Measurements from ENCODE around the gene B3GNT7. TPM values are rescaled to one million over a fixed set of nuclear protein-coding genes. Genes with fewer than 3 reads are reported as not detected.
A peak's percentile ranks its signal among the peaks of the same experiment; 100 is the strongest.

Gene B3GNT7
- total and polyA plus RNA-seq, 2 of the 4 experiments (the other 2 are of a cell fraction), result under 0.01 to 0.03 TPM

GRCh38 chr2:231425291-231425810 lies 29.8 kb downstream of the B3GNT7 start:
- Histone ChIP-seq H3K36me3 (ENCODE audit: control insufficient read depth, insufficient read depth, low read length) (no peaks in the 10 kb centered on the region), H3K4me3 (ENCODE audit: insufficient read depth, low read depth, low read length) (no peak overlapping the region), H3K4me1 (ENCODE audit: control insufficient read depth, insufficient read depth, low read length) (no peaks in the 10 kb centered on the region), H3K56ac (ENCODE audit: extremely low read depth, insufficient read depth, low read length) (no peak overlapping the region), H4K8ac (ENCODE audit: low read depth in 2 of 2, low read length in 2 of 2) (no peak overlapping the region), H2BK120ac (ENCODE audit: low read depth, low read length) (no peak overlapping the region), H3K9me1 (ENCODE audit: insufficient read depth, low read length) (no peaks in the 10 kb centered on the region; the same call in 1 of the 2 replicates), H2AFZ (replicated peaks; ENCODE audit: low read length, poor library complexity) (peak overlapping the region; percentile 43), H3K18ac (ENCODE audit: low read depth, low read length) (no peak overlapping the region), H3K4ac (ENCODE audit: low read depth, low read length) (no peak overlapping the region), H2AK9ac (replicated peaks; ENCODE audit: low read depth, low read length, poor library complexity) (no peak overlapping the region), H3K23ac (ENCODE audit: low read depth, low read length) (no peak overlapping the region), H3K14ac (replicated peaks; ENCODE audit: low read depth, low read length) (no peak overlapping the region), H3K9ac (ENCODE audit: low read depth, low read length) (no peak overlapping the region), H3K27ac (ENCODE audit: insufficient read depth, low read length) (no peak overlapping the region), H3K9me3 (ENCODE audit: control insufficient read depth, insufficient read depth, low read length) (no peaks in the 10 kb centered on the region), H4K91ac (ENCODE audit: insufficient read depth, low read depth, low read length) (no peak overlapping the region), H3K27me3 (ENCODE audit: control insufficient read depth, insufficient read depth, low read length) (peaks cover 7% of the 10 kb centered on the region), H3K4me2 (ENCODE audit: low read depth, low read length) (no peak overlapping the region), H2BK15ac (ENCODE audit: low read depth, low read length) (no peak overlapping the region), H3K79me1 (ENCODE audit: low read depth in 1 of 2, low read length in 2 of 2) (no peaks in the 10 kb centered on the region), H4K5ac (ENCODE audit: low read depth, low read length) (no peak overlapping the region), H2AK5ac (ENCODE audit: low read depth, low read length) (no peak overlapping the region), H2BK5ac (ENCODE audit: low read depth, low read length, poor library complexity, severe bottlenecking) (no peak overlapping the region), H2BK20ac (ENCODE audit: low read depth, low read length) (no peak overlapping the region), H4K20me1 (ENCODE audit: insufficient read depth, low read length) (no peaks in the 10 kb centered on the region)
- ChIA-PET POLR2A (ENCODE audit: unreplicated experiment) (no interaction called here), CTCF (no interaction called here)
- no TSS peak for BruUV-seq (replicated peaks)
- dilution Hi-C loops (cut with HindIII; ENCODE audit: low sequenced_read_pairs, unreplicated experiment), result no loop called here
- TF ChIP-seq MXI1 (IDR thresholded peaks at IDR 0.05; ENCODE audit: borderline replicate concordance, low read depth, low read length), result no peak
- no peak for TF ChIP-seq CEBPB (IDR thresholded peaks at IDR 0.05; ENCODE audit: low read depth, low read length)
- TF ChIP-seq CTCF (conservative IDR thresholded peaks at IDR 0.05; ENCODE audit: low read depth, low read length), result no peak
- no peak for TF ChIP-seq BHLHE40 (IDR thresholded peaks at IDR 0.05; ENCODE audit: low read depth, low read length)
- no peak for TF ChIP-seq MAZ (IDR thresholded peaks at IDR 0.05; ENCODE audit: borderline replicate concordance, low read depth, low read length)
- TF ChIP-seq RAD21 (IDR thresholded peaks at IDR 0.05; ENCODE audit: low read length), result no peak
- no peak for TF ChIP-seq ELK1 (IDR thresholded peaks at IDR 0.05; ENCODE audit: borderline replicate concordance, low read depth, low read length)
- no peak for TF ChIP-seq CHD1 (IDR thresholded peaks at IDR 0.05; ENCODE audit: low read depth, low read length)
- no peak for TF ChIP-seq POLR2A (IDR thresholded peaks at IDR 0.05; ENCODE audit: low read depth, low read length)
- no peak for TF ChIP-seq MAFK (IDR thresholded peaks at IDR 0.05; ENCODE audit: low read depth, low read length)
- no peak for TF ChIP-seq RFX5 (IDR thresholded peaks at IDR 0.05; ENCODE audit: low read depth, low read length)
- TF ChIP-seq SMC3 (IDR thresholded peaks at IDR 0.05; ENCODE audit: low read depth, low read length), result no peak
- TF ChIP-seq RCOR1 (IDR thresholded peaks at IDR 0.05; ENCODE audit: insufficient replicate concordance, low read length), result no peak
- TF ChIP-seq NFE2L2 (IDR thresholded peaks at IDR 0.05; ENCODE audit: low read depth, low read length), result no peak
- no peak for TF ChIP-seq FOS (IDR thresholded peaks at IDR 0.05; ENCODE audit: low read depth, low read length)
- ATAC-seq (ENCODE audit: low read depth), result no peak
- in situ Hi-C loops (cut with MboI; ENCODE audit: low sequenced_read_pairs), result no loop called here
- no peak for DNase-seq
- no CpG with 5 or more reads among the region's 8 CpGs for WGBS, 2 experiments (ENCODE audit: extremely low coverage in 2 of 2, insufficient read length in 1 of 2)
- intact Hi-C loops (cut with micrococcal nuclease), result no loop called here

All from IMR-90 (cell line).